Uterus (tissue), 2 donors: ENCODE data around the gene NFATC1.

Experiments used
- CTCF ChIP-seq, 4 experiments: fragments of 200-600 bp in 2 of 4; fragments of 450-650 bp in 2 of 4; sonication (generic) in 2 of 4; IDR thresholded peaks; one replicate each; pipeline ENCODE4 v1.5.1; 2016 to 2019; ENCODE audit warnings: antibody characterized with exemption in 4 of 4, mild to moderate bottlenecking in 2 of 4, moderate library complexity in 1 of 4
- POLR2A ChIP-seq, 2 donors: fragments of 450-650 bp; IDR thresholded peaks; one replicate each; pipeline ENCODE4 v1.6.1; 2016; ENCODE audit warnings: antibody characterized with exemption in 2 of 2, mild to moderate bottlenecking in 1 of 2, moderate library complexity in 1 of 2

DNA sequence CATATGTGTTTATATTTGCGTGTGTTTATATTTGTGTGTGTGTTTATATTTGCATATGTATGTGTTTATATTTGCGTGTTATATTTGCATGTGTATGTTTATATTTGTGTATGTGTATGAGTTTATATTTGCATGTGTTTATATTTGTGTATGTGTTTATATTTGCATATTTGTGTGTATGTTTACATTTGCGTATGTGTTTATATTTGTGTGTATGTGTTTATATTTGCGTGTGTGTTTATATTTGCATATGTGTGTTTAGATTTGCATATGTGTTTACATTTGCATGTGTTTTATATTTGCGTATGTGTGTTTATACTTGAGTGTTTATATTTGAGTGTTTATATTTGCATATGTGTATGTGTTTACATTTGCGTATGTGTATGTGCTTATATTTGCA lies 168.2 kb downstream of the NFATC1 start:
- TF ChIP-seq CTCF (IDR thresholded peaks at IDR 0.05) (no peak), POLR2A (IDR thresholded peaks at IDR 0.05) (no peak)
